Stimulated activated memory B cell treated with anti-CD40 and anti-IgM and Interleukin-4, amounts not matched to agents 10 μg/mL and 1 μg/mL and 100 μg/mL, for 72 hours (primary cell): ENCODE data around the gene DSE.
A peak's percentile ranks its signal among the peaks of the same experiment; 100 is the strongest.

ENCODE experiments used
- ATAC-seq: fragments of 150-1000 bp; cut with Tn5 transposase; 2 replicates; pipeline ENCODE4 v1.10.0; 2021
- H3K27ac Mint-ChIP-seq: one replicate; pipeline ENCODE4 v1.8.0; 2022; ENCODE audit warnings: mild to moderate bottlenecking, mixed read lengths
- H3K27me3 Mint-ChIP-seq: one replicate; pipeline ENCODE4 v1.8.0; 2022; ENCODE audit warnings: mixed read lengths
- H3K36me3 Mint-ChIP-seq: one replicate; pipeline ENCODE4 v1.8.0; 2022; ENCODE audit warnings: mixed read lengths
- H3K4me1 Mint-ChIP-seq: one replicate; pipeline ENCODE4 v1.8.0; 2022; ENCODE audit warnings: mixed read lengths
- H3K4me3 Mint-ChIP-seq: one replicate; pipeline ENCODE4 v1.8.0; 2022; ENCODE audit warnings: mild to moderate bottlenecking, moderate library complexity, mixed read lengths
- H3K9me3 Mint-ChIP-seq: one replicate; pipeline ENCODE4 v1.8.0; 2022; ENCODE audit warnings: mixed read lengths

DSE gene

GRCh38 chr6:116472706-116473105 lies 102.0 kb downstream of the DSE start:
- no peak for ATAC-seq
- H3K36me3 Mint-ChIP-seq = no peaks in the 10 kb centered on the region

GRCh38 chr6:116475141-116475540 lies 104.4 kb downstream of the DSE start:
- peaks cover 36% of the 10 kb centered on the region for H3K4me1 Mint-ChIP-seq
- peaks cover 4% of the 10 kb centered on the region for H3K9me3 Mint-ChIP-seq
- no peak for ATAC-seq
- H3K36me3 Mint-ChIP-seq = no peaks in the 10 kb centered on the region
- peak overlapping the region; percentile 86 for H3K27ac Mint-ChIP-seq
- no peaks in the 10 kb centered on the region for H3K27me3 Mint-ChIP-seq
- peak overlapping the region; percentile 6 for H3K4me3 Mint-ChIP-seq

More at GRCh38 chr6:116472706-116473105, 102.0 kb downstream of the DSE start:
- no peak overlapping the region for H3K27ac Mint-ChIP-seq
- H3K27me3 Mint-ChIP-seq = no peaks in the 10 kb centered on the region
- H3K9me3 Mint-ChIP-seq = peaks cover 4% of the 10 kb centered on the region
- H3K4me3 Mint-ChIP-seq = no peak overlapping the region
- H3K4me1 Mint-ChIP-seq = peaks cover 48% of the 10 kb centered on the region

- peak; percentile 99 for ATAC-seq
- H3K4me3 Mint-ChIP-seq = peak overlapping the region; percentile 68
- H3K27me3 Mint-ChIP-seq = no peaks in the 10 kb centered on the region
- peaks cover 36% of the 10 kb centered on the region for H3K4me1 Mint-ChIP-seq
- no peaks in the 10 kb centered on the region for H3K36me3 Mint-ChIP-seq
- peak overlapping the region; percentile 86 for H3K27ac Mint-ChIP-seq
- H3K9me3 Mint-ChIP-seq = peaks cover 4% of the 10 kb centered on the region
These were observed 105.4 kb downstream of the DSE start for GRCh38 chr6:116476002-116476678.

GRCh38 chr6:116482780-116483179 lies 112.0 kb downstream of the DSE start:
- H3K36me3 Mint-ChIP-seq = no peaks in the 10 kb centered on the region
- peaks cover 12% of the 10 kb centered on the region for H3K27me3 Mint-ChIP-seq
- no peak overlapping the region for H3K4me3 Mint-ChIP-seq
- H3K9me3 Mint-ChIP-seq = no peaks in the 10 kb centered on the region
- ATAC-seq = no peak
- H3K27ac Mint-ChIP-seq = no peak overlapping the region
- no peaks in the 10 kb centered on the region for H3K4me1 Mint-ChIP-seq

GRCh38 chr6:116483616-116484015 lies 112.9 kb downstream of the DSE start:
- Mint-ChIP-seq H3K4me1 (no peaks in the 10 kb centered on the region), H3K36me3 (no peaks in the 10 kb centered on the region), H3K4me3 (no peak overlapping the region), H3K27ac (no peak overlapping the region), H3K27me3 (peaks cover 12% of the 10 kb centered on the region), H3K9me3 (no peaks in the 10 kb centered on the region)
- ATAC-seq = no peak

- peaks cover 5% of the 10 kb centered on the region for H3K36me3 Mint-ChIP-seq
- H3K4me1 Mint-ChIP-seq = no peaks in the 10 kb centered on the region
- H3K27me3 Mint-ChIP-seq = peaks cover 12% of the 10 kb centered on the region
- no peak overlapping the region for H3K4me3 Mint-ChIP-seq
- no peaks in the 10 kb centered on the region for H3K9me3 Mint-ChIP-seq
- no peak for ATAC-seq
- no peak overlapping the region for H3K27ac Mint-ChIP-seq
These were observed 114.9 kb downstream of the DSE start for GRCh38 chr6:116485559-116486184.

- peaks cover 3% of the 10 kb centered on the region for H3K9me3 Mint-ChIP-seq
- H3K4me3 Mint-ChIP-seq = no peak overlapping the region
- H3K4me1 Mint-ChIP-seq = no peaks in the 10 kb centered on the region
- H3K27me3 Mint-ChIP-seq = no peaks in the 10 kb centered on the region
- H3K27ac Mint-ChIP-seq = no peak overlapping the region
- peaks cover 6% of the 10 kb centered on the region for H3K36me3 Mint-ChIP-seq
- no peak for ATAC-seq
These were observed 121.0 kb downstream of the DSE start for GRCh38 chr6:116491610-116492330.

GRCh38 chr6:116492331-116493067 lies 121.8 kb downstream of the DSE start:
- ATAC-seq = no peak
- Mint-ChIP-seq H3K27me3 (no peaks in the 10 kb centered on the region), H3K4me1 (no peaks in the 10 kb centered on the region), H3K27ac (no peak overlapping the region), H3K9me3 (peaks cover 3% of the 10 kb centered on the region), H3K4me3 (no peak overlapping the region), H3K36me3 (peaks cover 6% of the 10 kb centered on the region)
